GM10266 (cell line): ENCODE data around the gene GRIA1.

Source experiments
- DNase-seq: peaks from one replicate; pipeline ENCODE4 v3.0.0; 2012; ENCODE audit errors: extremely low spot score
- TF ChIP-seq, protein P1 (sequence below): IDR thresholded peaks from 2 replicates; pipeline ENCODE4 v1.5.1; 2012; ENCODE audit warnings: mild to moderate bottlenecking, low read depth; ENCODE audit not compliant: control insufficient read depth, insufficient read depth; ENCODE audit errors: missing control alignments

GRIA1 gene

DNA sequence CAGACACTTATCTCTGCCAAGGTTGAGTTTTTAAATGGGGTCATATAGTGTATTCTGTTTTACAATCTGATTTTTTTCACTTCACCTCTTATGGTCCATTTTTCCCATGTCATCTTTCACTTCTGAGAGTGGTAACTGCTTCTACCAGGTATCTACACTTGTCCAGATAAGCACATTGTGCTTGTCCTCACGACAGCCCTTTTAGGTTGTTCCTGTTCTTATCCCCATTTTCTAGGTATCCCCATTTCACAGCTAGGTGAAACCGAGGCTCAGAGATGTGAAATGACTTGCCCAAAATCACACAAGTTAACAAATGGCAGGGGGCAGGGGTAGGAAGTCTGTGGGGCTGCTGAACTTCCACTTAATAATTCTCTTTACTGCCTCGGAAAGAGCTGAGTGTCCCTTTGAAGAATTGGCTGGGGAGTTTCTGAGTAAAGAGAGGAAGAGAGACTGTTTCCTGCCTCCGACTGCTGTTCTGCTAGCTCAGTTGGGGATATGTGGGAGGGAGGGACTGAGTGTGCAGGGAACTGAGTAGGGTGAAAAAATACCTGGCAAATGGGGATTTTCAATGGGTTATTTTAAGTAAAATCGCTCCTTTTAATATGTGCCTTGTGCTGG, 255.4 kb downstream of the GRIA1 start:
- TF ChIP-seq, protein P1, sequence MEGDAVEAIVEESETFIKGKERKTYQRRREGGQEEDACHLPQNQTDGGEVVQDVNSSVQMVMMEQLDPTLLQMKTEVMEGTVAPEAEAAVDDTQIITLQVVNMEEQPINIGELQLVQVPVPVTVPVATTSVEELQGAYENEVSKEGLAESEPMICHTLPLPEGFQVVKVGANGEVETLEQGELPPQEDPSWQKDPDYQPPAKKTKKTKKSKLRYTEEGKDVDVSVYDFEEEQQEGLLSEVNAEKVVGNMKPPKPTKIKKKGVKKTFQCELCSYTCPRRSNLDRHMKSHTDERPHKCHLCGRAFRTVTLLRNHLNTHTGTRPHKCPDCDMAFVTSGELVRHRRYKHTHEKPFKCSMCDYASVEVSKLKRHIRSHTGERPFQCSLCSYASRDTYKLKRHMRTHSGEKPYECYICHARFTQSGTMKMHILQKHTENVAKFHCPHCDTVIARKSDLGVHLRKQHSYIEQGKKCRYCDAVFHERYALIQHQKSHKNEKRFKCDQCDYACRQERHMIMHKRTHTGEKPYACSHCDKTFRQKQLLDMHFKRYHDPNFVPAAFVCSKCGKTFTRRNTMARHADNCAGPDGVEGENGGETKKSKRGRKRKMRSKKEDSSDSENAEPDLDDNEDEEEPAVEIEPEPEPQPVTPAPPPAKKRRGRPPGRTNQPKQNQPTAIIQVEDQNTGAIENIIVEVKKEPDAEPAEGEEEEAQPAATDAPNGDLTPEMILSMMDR, result no peak
- DNase-seq, result no peak

DNA sequence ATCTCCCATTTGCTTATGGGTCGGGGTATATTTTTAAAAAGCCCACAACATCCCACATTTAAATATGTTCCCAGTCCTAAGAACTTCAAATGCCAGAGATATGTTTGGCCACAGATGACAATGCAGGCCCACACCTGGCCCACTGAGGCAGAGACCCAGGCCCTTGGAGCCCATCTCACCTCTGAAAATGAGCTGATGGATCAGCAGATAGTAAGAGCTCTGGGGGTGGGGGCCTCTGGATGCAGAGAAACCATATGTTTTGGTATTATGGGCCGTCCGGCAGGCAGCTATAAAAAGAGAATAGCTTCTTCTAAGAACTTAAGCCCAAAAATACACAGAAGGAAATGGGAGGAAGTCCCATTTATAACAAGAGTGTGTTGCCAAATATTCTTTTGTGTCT, 256.0 kb downstream of the GRIA1 start:
- no peak for DNase-seq
- TF ChIP-seq, protein P1, result no peak

DNA sequence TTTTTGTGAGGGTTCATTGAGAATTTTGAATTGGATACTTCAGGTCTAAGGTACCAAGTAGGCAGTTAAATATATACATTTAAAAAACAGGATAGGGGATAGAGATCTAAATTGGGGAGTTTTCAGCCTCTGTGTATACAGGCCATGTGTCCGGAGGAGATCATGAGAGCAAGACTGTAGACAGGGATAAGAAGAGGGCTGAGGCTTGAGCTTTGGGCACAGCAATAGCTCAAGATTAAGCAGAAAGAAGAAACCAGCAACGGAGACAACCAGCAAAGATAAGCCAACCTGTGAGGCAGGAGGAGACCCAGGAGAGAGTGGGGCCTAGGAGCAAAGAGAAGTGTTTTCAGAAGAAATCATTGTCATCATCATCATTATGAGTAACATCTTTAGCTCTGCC, 258.4 kb downstream of the GRIA1 start:
- TF ChIP-seq, protein P1, result no peak

DNA sequence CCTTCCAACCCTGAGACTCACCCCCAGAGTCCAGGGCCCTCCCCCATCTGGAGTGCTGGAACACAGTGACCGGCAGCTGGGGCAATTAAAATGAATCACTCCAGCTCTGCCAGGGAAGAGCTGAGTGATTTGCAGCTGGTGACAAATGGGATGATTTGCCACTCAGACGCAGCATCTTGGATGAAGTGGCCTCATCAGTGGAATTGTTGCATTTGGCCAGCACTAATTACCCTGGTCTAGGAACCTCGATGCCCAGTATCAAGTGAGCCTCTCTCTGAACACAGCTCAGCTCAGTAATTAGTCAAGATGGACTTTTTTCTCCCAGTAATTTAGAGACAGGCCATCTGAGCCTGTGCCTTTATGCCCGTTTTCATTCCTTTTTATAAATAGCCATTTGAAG, 259.5 kb downstream of the GRIA1 start:
- DNase-seq, result no peak
- TF ChIP-seq, protein P1, result no peak

More for the DNA sequence above, 258.4 kb downstream of the GRIA1 start:
- DNase-seq, result no peak

DNA sequence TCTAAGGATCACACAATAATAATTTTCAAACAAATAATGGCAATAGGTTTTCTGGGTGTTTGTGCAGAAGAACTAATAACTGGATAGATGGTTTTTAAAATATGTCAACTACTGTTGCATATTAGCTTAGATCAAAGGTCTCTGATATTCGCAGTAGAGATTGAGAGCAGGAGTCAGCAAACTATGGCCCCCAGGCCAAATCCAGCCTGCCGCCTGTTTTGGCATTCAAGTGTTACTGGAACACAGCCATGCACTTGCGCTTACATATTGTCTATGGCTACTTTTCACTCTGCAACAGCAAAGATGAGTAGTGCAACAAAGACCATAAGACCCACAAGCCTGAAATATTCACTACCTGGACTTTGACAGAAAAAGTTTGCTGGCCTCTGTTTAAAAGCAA, 260.8 kb downstream of the GRIA1 start:
- no peak for DNase-seq
- TF ChIP-seq, protein P1, result no peak

DNA sequence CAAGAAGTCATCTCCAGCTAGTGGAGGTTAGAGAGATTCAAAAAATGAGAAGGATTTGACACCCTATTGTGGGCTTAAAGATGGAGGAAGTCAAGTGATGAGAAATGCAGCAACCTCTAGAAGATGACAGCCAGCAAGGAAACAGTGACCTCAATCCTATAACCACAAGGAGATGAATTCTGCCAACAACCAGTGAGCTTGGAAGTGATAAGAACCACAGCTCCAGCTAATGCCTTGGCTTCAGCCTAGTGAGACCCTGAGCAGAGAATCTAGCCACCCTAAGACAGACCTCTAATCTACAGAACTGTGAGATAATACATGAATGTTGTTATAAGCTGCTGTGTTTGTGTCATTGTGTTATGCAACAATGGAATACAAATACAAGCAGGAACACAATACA, 262.4 kb downstream of the GRIA1 start:
- DNase-seq, result no peak
- TF ChIP-seq, protein P1, result no peak

DNA sequence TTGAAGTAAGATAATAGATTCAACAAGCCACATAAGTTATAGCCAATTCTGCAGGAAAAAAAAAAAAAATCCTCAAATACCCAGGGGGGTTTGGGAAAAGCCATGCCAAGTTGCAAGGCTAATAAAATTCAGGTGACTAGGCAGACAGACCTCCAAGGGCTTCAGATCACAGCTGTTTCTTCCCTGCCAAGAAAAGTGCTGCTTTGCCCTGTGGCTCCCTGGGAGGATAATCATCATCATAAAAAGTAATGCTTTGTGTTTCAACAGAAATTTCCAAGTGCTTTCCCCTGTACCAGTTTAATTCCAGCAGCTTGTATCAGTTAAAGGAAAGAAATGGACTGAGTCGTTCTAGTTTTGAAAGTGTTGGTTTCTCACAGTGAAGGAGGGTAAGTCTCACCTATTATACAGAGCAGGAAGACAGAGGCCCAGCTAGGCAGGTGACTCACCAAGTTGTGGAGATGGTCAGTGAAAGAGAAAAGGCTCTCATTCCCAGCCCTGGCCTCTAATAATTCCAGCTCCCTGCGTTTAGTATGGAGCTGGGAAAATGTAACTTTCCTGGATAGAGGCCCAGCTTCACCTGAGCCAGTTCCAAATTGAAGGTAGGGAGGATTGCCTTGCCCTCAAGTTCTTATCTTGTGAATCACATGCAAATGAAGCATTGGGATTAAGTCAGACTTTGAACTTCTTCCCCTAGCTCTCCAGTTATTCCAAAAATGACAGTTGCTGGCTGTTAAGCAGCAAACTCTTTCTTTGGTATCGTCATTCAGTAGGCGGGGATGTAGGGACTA, 263.4 kb downstream of the GRIA1 start:
- TF ChIP-seq, protein P1, result no peak
- no peak for DNase-seq
